Ovary (tissue), 9 donors: ENCODE measurements around the gene KLHL35. TPM values are rescaled to one million over a fixed set of nuclear protein-coding genes. Genes with fewer than 3 reads are reported as not detected.

Experiments
- DNase-seq, 5 donors: peaks; one replicate each; pipeline ENCODE4 v3.0.0-alpha.2; 2019 to 2020
- H3K27ac ChIP-seq, 2 donors: fragments of 200-600 bp; one replicate each; pipeline versions ENCODE4 v1.5.1 to v1.8.0; 2019 to 2022
- H3K27me3 ChIP-seq: fragments of 200-600 bp; one replicate; pipeline ENCODE4 v1.8.0; 2022
- H3K36me3 ChIP-seq: fragments of 200-600 bp; sonication (generic); one replicate; pipeline ENCODE4 v1.5.1; 2019
- H3K4me1 ChIP-seq: one replicate; pipeline ENCODE4 v1.8.1; 2013; ENCODE audit warnings: mild to moderate bottlenecking, moderate library complexity; ENCODE audit not compliant: insufficient read depth
- H3K4me3 ChIP-seq: fragments of 200-600 bp; sonication (generic); one replicate; pipeline ENCODE4 v1.5.1; 2017
- H3K9me3 ChIP-seq, 2 donors: fragments of 200-600 bp in 1 of 2; sonication (generic) in 1 of 2; one replicate each; pipeline versions ENCODE4 v1.5.1 to v1.8.1; 2013 to 2019; ENCODE audit warnings: mild to moderate bottlenecking in 1 of 2, moderate library complexity in 1 of 2
- EP300 ChIP-seq: sonication (generic); formaldehyde crosslinking; IDR thresholded peaks from one replicate; pipeline ENCODE4 v1.6.1; 2017; ENCODE audit warnings: antibody characterized with exemption
- POLR2A ChIP-seq: fragments of 450-650 bp; IDR thresholded peaks from one replicate; pipeline ENCODE4 v1.6.1; 2017; ENCODE audit warnings: antibody characterized with exemption, mild to moderate bottlenecking, moderate library complexity
- WGBS, 3 donors: extraction: QIAGEN DNeasy Blood & Tissue Kit in 1 of 3; methylation state at CpG; one replicate each; pipeline versions ENCODE4 v1.1.5 to v1.1.7; 2013 to 2017; 5-methylcytosine and 5-hydroxymethylcytosine counted together
- intact Hi-C, 4 donors: fragments of 100-400 bp; cut with DNase I; formaldehyde crosslinking; loops; one replicate each; pipeline versions ENCODE4 v1.11.0 to v1.15.1; 2022 to 2023
- polyA plus RNA-seq, 2 donors: library from polyadenylated mRNA; stranded (reverse); fragments of 200-250 nt in 1 of 2; fragments of 350-450 nt in 1 of 2; fragmentation: Illumina TruSeq in 1 of 2; extraction: RNeasy Lipid Tissue Mini Kit (QIAGEN cat#74804) in 1 of 2; gene quantifications; one replicate each; pipeline ENCODE4 v1.2.3, GENCODE V29; 2013 to 2014
- total RNA-seq, 7 donors: library from RNA; depleted of rRNA in 2 of 7; stranded (reverse); fragments of >200 nt in 2 of 7; fragmentation: NEBNext Ultra II Directional in 3 of 7; extraction: Animal tissue kit (Norgen Biotek cat#: 25700) in 3 of 7; gene quantifications; one replicate each; pipeline versions ENCODE4 v1.1.0 to v1.2.4, GENCODE V29; 2016 to 2023
- TF ChIP-seq, protein P1 (sequence below), 3 donors: fragments of 450-650 bp in 2 of 3; fragments of 200-600 bp in 1 of 3; IDR thresholded peaks; one replicate each; pipeline versions ENCODE4 v1.5.1 to v1.8.0; 2016 to 2022; ENCODE audit warnings: antibody characterized with exemption in 3 of 3, mild to moderate bottlenecking in 1 of 3
- donor health status: DM: no; HTN: no; CAD: no; lungs with moderate emphysema.
- donor health status: DM: no; HTN: no; CAD: no.
- donor health status: Bipolar disorder and iron deficiency.
- donor health status: DM: yes; HTN: yes; CAD: no.
- donor health status: DM: no; HTN: no; CAD: no.
- donor health status: DM: yes; HTN: yes; CAD: no.

The KLHL35 gene
- total and polyA plus RNA-seq, 9 donors, result 0.07 to 1.1 (median 0.34) TPM; not detected in 2

DNA sequence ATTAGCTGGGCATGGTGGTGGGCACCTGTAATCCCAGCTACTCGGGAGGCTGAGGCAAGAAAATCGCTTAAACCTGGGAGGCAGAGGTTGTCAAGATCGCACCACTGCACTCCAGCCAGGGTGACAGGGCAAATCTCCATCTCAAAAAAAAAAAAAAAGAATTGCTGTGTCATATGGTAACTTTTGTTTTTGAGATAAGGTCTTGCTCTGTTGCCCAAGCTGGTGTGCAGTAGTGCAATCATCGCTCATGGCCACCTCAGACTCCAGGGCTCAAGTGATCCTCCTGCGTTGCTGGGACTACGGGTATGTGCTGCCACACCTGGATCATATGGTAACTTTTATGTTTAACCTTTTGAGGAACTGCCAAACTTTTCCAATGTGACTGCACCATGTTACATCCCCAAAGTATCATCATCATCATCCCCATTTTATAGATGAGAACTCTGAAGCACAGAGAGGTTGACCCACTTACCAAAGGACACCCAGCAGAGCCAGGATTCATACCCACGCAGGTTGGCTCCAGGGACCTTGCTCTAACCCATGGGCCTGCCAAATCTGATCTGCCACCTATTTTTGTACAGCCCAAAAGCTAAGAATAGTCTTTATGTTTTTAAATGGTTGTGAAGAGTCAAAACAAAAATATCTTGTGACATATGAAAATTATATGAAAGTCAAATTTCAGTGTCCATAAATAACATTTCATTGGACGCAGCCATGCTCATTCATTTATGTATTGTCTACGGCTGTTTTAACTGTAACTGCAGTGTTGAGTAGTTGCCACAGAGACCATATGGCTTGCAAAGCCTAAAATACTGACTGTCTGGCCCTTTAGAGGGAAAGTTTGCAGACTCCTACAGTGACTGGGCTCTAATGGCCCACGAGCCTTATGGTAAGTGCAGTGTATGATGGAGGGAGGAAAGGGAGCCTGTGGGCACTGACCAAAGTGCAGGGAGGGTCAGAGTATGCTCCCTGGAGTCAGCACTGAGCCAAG lies 47.5 kb upstream of the KLHL35 start:
- Histone ChIP-seq H3K36me3 (no peaks in the 10 kb centered on the region), H3K27me3 (no peaks in the 10 kb centered on the region), H3K27ac (no peak overlapping the region), H3K4me3 (no peak overlapping the region), H3K4me1 (peaks cover 7% of the 10 kb centered on the region), H3K9me3 (no peaks in the 10 kb centered on the region)
- intact Hi-C loops, result no loop called here
- WGBS, 3 donors, result 87 to 90% (median 87%) methylated on average over 10 of the region's 10 CpGs
- no peak for DNase-seq
- TF ChIP-seq EP300 (no peak), POLR2A (no peak)
- TF ChIP-seq, protein P1, sequence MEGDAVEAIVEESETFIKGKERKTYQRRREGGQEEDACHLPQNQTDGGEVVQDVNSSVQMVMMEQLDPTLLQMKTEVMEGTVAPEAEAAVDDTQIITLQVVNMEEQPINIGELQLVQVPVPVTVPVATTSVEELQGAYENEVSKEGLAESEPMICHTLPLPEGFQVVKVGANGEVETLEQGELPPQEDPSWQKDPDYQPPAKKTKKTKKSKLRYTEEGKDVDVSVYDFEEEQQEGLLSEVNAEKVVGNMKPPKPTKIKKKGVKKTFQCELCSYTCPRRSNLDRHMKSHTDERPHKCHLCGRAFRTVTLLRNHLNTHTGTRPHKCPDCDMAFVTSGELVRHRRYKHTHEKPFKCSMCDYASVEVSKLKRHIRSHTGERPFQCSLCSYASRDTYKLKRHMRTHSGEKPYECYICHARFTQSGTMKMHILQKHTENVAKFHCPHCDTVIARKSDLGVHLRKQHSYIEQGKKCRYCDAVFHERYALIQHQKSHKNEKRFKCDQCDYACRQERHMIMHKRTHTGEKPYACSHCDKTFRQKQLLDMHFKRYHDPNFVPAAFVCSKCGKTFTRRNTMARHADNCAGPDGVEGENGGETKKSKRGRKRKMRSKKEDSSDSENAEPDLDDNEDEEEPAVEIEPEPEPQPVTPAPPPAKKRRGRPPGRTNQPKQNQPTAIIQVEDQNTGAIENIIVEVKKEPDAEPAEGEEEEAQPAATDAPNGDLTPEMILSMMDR (IDR thresholded peaks at IDR 0.05), result no peak

DNA sequence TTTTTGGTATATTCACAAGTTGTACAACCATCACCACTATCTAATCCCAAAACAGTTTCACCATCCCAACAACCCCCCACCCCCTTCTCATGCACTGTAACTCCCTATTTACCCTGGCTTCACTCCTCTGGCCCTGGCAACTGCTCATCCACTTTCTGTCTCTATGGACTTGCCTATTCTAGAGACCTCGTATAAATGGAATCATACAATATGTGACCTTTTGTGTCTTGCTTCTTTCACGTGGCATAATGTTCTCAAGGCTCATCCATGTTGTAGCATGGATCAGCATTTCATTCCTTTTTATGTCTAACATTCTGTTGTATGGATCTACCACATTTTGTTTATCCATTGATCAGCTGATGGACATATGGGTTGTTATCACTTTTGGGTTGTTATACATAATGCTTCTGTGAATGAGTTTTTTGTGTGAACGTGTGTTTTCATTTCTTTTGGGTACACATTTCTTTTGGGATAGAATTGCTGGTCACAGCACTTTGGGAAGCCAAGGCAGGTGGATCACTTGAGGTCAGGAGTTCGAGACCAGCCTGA lies 46.7 kb upstream of the KLHL35 start:
- no peak overlapping the region for H3K4me3 ChIP-seq
- H3K4me1 ChIP-seq, result peaks cover 7% of the 10 kb centered on the region
- WGBS, 3 donors, result 71 to 79% (median 74%) methylated on average over 4 of the region's 4 CpGs
- TF ChIP-seq EP300 (no peak), POLR2A (no peak)
- TF ChIP-seq, protein P1 (IDR thresholded peaks at IDR 0.05), result no peak
- H3K9me3 ChIP-seq, result no peaks in the 10 kb centered on the region
- H3K27me3 ChIP-seq, result no peaks in the 10 kb centered on the region
- no peak for DNase-seq
- no peak overlapping the region for H3K27ac ChIP-seq
- intact Hi-C loops, result loop anchor here in 1 of 4 donors (2.0 kb wide), 1 partner anchor 25 kb away; no protein-coding TSS in a partner anchor
- no peaks in the 10 kb centered on the region for H3K36me3 ChIP-seq

- H3K36me3 ChIP-seq, result no peaks in the 10 kb centered on the region
- peaks cover 7% of the 10 kb centered on the region for H3K4me1 ChIP-seq
- TF ChIP-seq, protein P1 (IDR thresholded peaks at IDR 0.05), result no peak
- TF ChIP-seq EP300 (no peak), POLR2A (no peak)
- H3K9me3 ChIP-seq, result no peaks in the 10 kb centered on the region
- no peak overlapping the region for H3K27ac ChIP-seq
- 77 to 83% (median 80%) methylated on average over 5 of the region's 5 CpGs for WGBS, 3 donors
- intact Hi-C loops, result loop anchor here in 1 of 4 donors (2.0 kb wide), 1 partner anchor 26 kb away; no protein-coding TSS in a partner anchor
- no peak overlapping the region for H3K4me3 ChIP-seq
- no peaks in the 10 kb centered on the region for H3K27me3 ChIP-seq
- DNase-seq, result no peak
Observed at GRCh38 chr11:75478783-75479596, 46.0 kb upstream of the KLHL35 start.

GRCh38 chr11:75477614-75477935 lies 44.6 kb upstream of the KLHL35 start:
- no peak overlapping the region for H3K27ac ChIP-seq
- no peaks in the 10 kb centered on the region for H3K9me3 ChIP-seq
- DNase-seq, result no peak
- peaks cover 7% of the 10 kb centered on the region for H3K4me1 ChIP-seq
- WGBS, 3 donors, result 88 to 94% (median 92%) methylated on average over 12 of the region's 12 CpGs
- intact Hi-C loops, result no loop called here
- H3K4me3 ChIP-seq, result no peak overlapping the region
- TF ChIP-seq, protein P1 (IDR thresholded peaks at IDR 0.05), result no peak
- TF ChIP-seq POLR2A, result no peak
- TF ChIP-seq EP300, result no peak
- H3K27me3 ChIP-seq, result no peaks in the 10 kb centered on the region
- no peaks in the 10 kb centered on the region for H3K36me3 ChIP-seq
